CD14-positive monocyte (primary cell): ENCODE results near the gene FBXW7. TPM values are rescaled to one million over a fixed set of nuclear protein-coding genes. Genes with fewer than 3 reads are reported as not detected.
A peak's percentile ranks its signal among the peaks of the same experiment; 100 is the strongest.

Experiments
- DNase-seq, 3 donors: peaks; one replicate each; pipeline ENCODE4 v3.0.0-alpha.2; 2011 to 2022
- H2AFZ ChIP-seq: 2 replicates; pipeline ENCODE4 v1.6.0; 2012; ENCODE audit warnings: mild to moderate bottlenecking, low read depth, low read length, inconsistent platforms; ENCODE audit not compliant: insufficient read depth, poor library complexity, severe bottlenecking
- H3K27ac ChIP-seq, 2 donors: 1 replicate in 1 of 2; 2 replicates in 1 of 2; pipeline ENCODE4 v1.5.1; 2012 to 2013; ENCODE audit warnings: low read length in 2 of 2, control low read depth in 1 of 2, inconsistent platforms in 1 of 2, low read depth in 1 of 2, mild to moderate bottlenecking in 1 of 2
- H3K27me3 ChIP-seq, 2 donors: one replicate each; pipeline versions ENCODE4 v1.6.0 to v1.6.1; 2011 to 2013; ENCODE audit warnings: low read length in 2 of 2; ENCODE audit not compliant: control insufficient read depth in 2 of 2, insufficient read depth in 2 of 2
- H3K36me3 ChIP-seq, 2 donors: replicated peaks in 1 of 2; 1 replicate in 1 of 2; 2 replicates in 1 of 2; pipeline versions ENCODE4 v1.5.1 to v1.6.1; 2012 to 2013; ENCODE audit warnings: low read length in 2 of 2, control low read depth in 1 of 2, inconsistent platforms in 1 of 2, mild to moderate bottlenecking in 1 of 2; ENCODE audit not compliant: insufficient read depth in 2 of 2, control insufficient read depth in 1 of 2
- H3K4me1 ChIP-seq, 2 donors: 1 replicate in 1 of 2; 2 replicates in 1 of 2; pipeline versions ENCODE4 v1.5.1 to v1.6.1; 2012 to 2013; ENCODE audit warnings: low read length in 2 of 2, control low read depth in 1 of 2, inconsistent platforms in 1 of 2, mild to moderate bottlenecking in 1 of 2, moderate library complexity in 1 of 2; ENCODE audit not compliant: insufficient read depth in 2 of 2, control insufficient read depth in 1 of 2
- H3K4me2 ChIP-seq: replicated peaks from 2 replicates; pipeline ENCODE3; 2012; ENCODE audit warnings: low read length, moderate library complexity, mild to moderate bottlenecking; ENCODE audit not compliant: poor library complexity, severe bottlenecking; ENCODE audit errors: extremely low read depth
- H3K4me3 ChIP-seq, 3 experiments: fragments of 200-600 bp in 1 of 3; sonication (generic) in 1 of 3; replicated peaks in 1 of 3; 1 replicate in 2 of 3; 2 replicates in 1 of 3; pipeline ENCODE4 v1.5.1; 2011 to 2013; ENCODE audit warnings: low read length in 3 of 3, mild to moderate bottlenecking in 3 of 3, control low read depth in 2 of 3, low read depth in 2 of 3, inconsistent platforms in 1 of 3, moderate library complexity in 1 of 3
- H3K79me2 ChIP-seq: 2 replicates; pipeline ENCODE4 v1.6.0; 2012; ENCODE audit warnings: mild to moderate bottlenecking, control low read depth, inconsistent platforms, low read length, moderate library complexity; ENCODE audit not compliant: insufficient read depth
- H3K9ac ChIP-seq: 2 replicates; pipeline ENCODE4 v1.6.0; 2017; ENCODE audit warnings: low read length, mild to moderate bottlenecking; ENCODE audit not compliant: insufficient read depth, poor library complexity, severe bottlenecking
- H3K9me3 ChIP-seq, 2 donors: replicated peaks in 1 of 2; 1 replicate in 1 of 2; 2 replicates in 1 of 2; pipeline versions ENCODE4 v1.5.1 to v1.6.1; 2012 to 2013; ENCODE audit warnings: low read length in 2 of 2, control low read depth in 1 of 2; ENCODE audit not compliant: control insufficient read depth in 1 of 2, insufficient read depth in 1 of 2
- H4K20me1 ChIP-seq: 2 replicates; pipeline ENCODE4 v1.6.0; 2012; ENCODE audit warnings: mild to moderate bottlenecking, low read length, control low read depth, moderate library complexity; ENCODE audit not compliant: insufficient read depth
- H3K27ac Mint-ChIP-seq, 7 donors: one replicate each; pipeline ENCODE4 v1.8.0; 2020; ENCODE audit warnings: mild to moderate bottlenecking in 7 of 7, mixed read lengths in 7 of 7, moderate library complexity in 6 of 7, inconsistent platforms in 2 of 7
- H3K27me3 Mint-ChIP-seq, 3 donors: one replicate each; pipeline ENCODE4 v1.8.0; 2021 to 2022; ENCODE audit warnings: low read depth in 3 of 3, mild to moderate bottlenecking in 3 of 3, mixed read lengths in 3 of 3, moderate library complexity in 3 of 3, inconsistent platforms in 1 of 3
- H3K36me3 Mint-ChIP-seq, 2 donors: one replicate each; pipeline ENCODE4 v1.8.0; 2020; ENCODE audit warnings: mixed read lengths in 2 of 2, inconsistent platforms in 1 of 2, mild to moderate bottlenecking in 1 of 2
- H3K4me1 Mint-ChIP-seq: one replicate; pipeline ENCODE4 v1.8.0; 2020; ENCODE audit warnings: mild to moderate bottlenecking, mixed read lengths
- H3K4me3 Mint-ChIP-seq, 2 donors: one replicate each; pipeline ENCODE4 v1.8.0; 2020; ENCODE audit warnings: mild to moderate bottlenecking in 2 of 2, mixed read lengths in 2 of 2, moderate library complexity in 1 of 2
- H3K9me3 Mint-ChIP-seq, 7 donors: one replicate each; pipeline ENCODE4 v1.8.0; 2020 to 2022; ENCODE audit warnings: mixed read lengths in 7 of 7, mild to moderate bottlenecking in 6 of 7, moderate library complexity in 6 of 7, inconsistent platforms in 2 of 7
- CTCF ChIP-seq: fragments of 200-600 bp; IDR thresholded peaks from one replicate; pipeline ENCODE4 v1.8.0; 2022; ENCODE audit warnings: antibody characterized with exemption, mild to moderate bottlenecking
- WGBS: methylation state at CpG from one replicate; pipeline ENCODE4 v1.1.5; 2013; ENCODE audit warnings: missing lambda C conversion rate; ENCODE audit not compliant: insufficient coverage; 5-methylcytosine and 5-hydroxymethylcytosine counted together
- intact Hi-C, 2 donors: fragments of 100-400 bp; cut with micrococcal nuclease; formaldehyde crosslinking; loops; one replicate each; pipeline versions ENCODE4 v1.15.0 to v1.15.1; 2023
- polyA plus RNA-seq, 3 donors: library from polyadenylated mRNA; depleted of rRNA in 1 of 3; unstranded in 2 of 3; stranded (reverse) in 1 of 3; fragments of 300-500 nt in 2 of 3; fragments of >200 nt in 1 of 3; fragmentation: Illumina TruSeq in 2 of 3; gene quantifications; 1 replicate in 2 of 3; 2 replicates in 1 of 3; pipeline ENCODE4 v1.2.3, GENCODE V29; 2012 to 2021

The FBXW7 gene
- polyA plus RNA-seq, 3 donors: 25.1 to 44.9 (median 35.6) TPM

DNA sequence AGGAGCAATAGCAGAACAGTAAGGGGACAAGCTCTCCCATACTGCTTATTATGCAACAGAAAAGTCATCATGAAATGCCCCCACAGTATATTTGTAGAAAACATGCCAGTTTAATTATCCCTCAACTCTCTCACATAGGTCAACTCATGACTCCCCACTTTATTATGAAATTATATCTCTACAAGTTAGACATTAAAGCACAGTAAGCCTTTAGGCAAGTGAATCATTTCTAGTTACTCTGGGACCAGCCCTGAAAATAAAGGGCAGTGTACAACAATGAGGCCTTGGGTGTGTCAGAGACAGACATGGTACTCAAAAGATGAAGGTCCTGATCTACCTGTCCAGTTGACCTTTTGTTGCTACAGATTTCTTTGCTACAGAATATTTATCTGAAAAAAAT is 191.9 kb downstream of the FBXW7 start:
- Histone ChIP-seq H3K4me3 (no peak overlapping the region), H4K20me1 (peaks cover 18% of the 10 kb centered on the region), H3K9ac (no peak overlapping the region), H3K36me3 (peaks cover 31 to 68% of the 10 kb centered on the region in 2 donors), H3K27ac (no peak overlapping the region), H3K4me2 (no peak overlapping the region), H3K9me3 (no peaks in the 10 kb centered on the region), H3K79me2 (no peaks in the 10 kb centered on the region), H2AFZ (no peak overlapping the region), H3K4me1 (no peaks in the 10 kb centered on the region), H3K27me3 (no peaks in the 10 kb centered on the region)
- H3K27ac Mint-ChIP-seq: no peak overlapping the region
- no peak for DNase-seq
- no peaks in the 10 kb centered on the region for H3K9me3 Mint-ChIP-seq
- intact Hi-C loops: no loop called here
- no peak for TF ChIP-seq CTCF
- no peaks in the 10 kb centered on the region for H3K27me3 Mint-ChIP-seq
- H3K4me3 Mint-ChIP-seq: no peak overlapping the region
- H3K36me3 Mint-ChIP-seq: peaks cover 56 to 72% of the 10 kb centered on the region in 2 donors
- H3K4me1 Mint-ChIP-seq: no peaks in the 10 kb centered on the region

DNA sequence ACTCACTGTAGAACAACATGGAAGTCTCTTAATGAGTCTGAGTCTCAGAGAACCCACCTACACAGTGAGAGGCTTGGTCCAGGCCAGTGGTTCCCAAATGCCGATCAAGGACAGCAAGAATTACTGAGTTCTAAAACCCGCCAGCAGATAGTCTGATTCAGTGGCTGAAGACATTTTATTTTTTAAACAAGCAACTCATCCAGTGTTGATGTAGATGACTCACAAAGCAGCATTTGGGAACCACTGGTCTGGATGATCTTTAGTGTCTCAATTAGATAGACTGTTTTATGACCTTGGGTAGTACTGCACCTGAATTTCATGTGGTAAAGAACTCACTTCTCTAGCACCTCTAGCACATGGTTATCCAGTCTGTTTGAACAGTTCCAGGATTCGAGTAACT is 193.6 kb downstream of the FBXW7 start:
- DNase-seq: no peak
- H3K4me3 Mint-ChIP-seq: no peak overlapping the region
- peaks cover 12% of the 10 kb centered on the region for H4K20me1 ChIP-seq
- peaks cover 58 to 79% of the 10 kb centered on the region in 2 donors for H3K36me3 Mint-ChIP-seq
- no peaks in the 10 kb centered on the region for H3K27me3 ChIP-seq
- H3K27ac ChIP-seq: no peak overlapping the region
- H3K4me1 Mint-ChIP-seq: no peaks in the 10 kb centered on the region
- peaks cover 40 to 85% of the 10 kb centered on the region in 2 donors for H3K36me3 ChIP-seq
- no peak overlapping the region for H3K4me3 ChIP-seq
- no peak for TF ChIP-seq CTCF
- H3K4me1 ChIP-seq: no peaks in the 10 kb centered on the region
- H3K9ac ChIP-seq: no peak overlapping the region
- H3K27me3 Mint-ChIP-seq: no peaks in the 10 kb centered on the region
- no peak overlapping the region for H2AFZ ChIP-seq
- 100% methylated on average over 1 of the region's 3 CpGs for WGBS
- H3K27ac Mint-ChIP-seq: peak overlapping the region in 1 of 7 donors; percentile 2
- H3K4me2 ChIP-seq: no peak overlapping the region
- H3K9me3 ChIP-seq: no peaks in the 10 kb centered on the region
- no peaks in the 10 kb centered on the region for H3K79me2 ChIP-seq
- H3K9me3 Mint-ChIP-seq: no peaks in the 10 kb centered on the region
- intact Hi-C loops: no loop called here
